SW480 (cell line): ENCODE data around the gene POU3F2.

ENCODE experiments used
- DNase-seq: peaks from one replicate; pipeline ENCODE4 v3.0.0-alpha.2; 2016; ENCODE audit warnings: low spot score

The POU3F2 gene

GRCh38 chr6:98831057-98831958 is 3.1 kb upstream of the POU3F2 start:
- peak; percentile 25 for DNase-seq

DNA sequence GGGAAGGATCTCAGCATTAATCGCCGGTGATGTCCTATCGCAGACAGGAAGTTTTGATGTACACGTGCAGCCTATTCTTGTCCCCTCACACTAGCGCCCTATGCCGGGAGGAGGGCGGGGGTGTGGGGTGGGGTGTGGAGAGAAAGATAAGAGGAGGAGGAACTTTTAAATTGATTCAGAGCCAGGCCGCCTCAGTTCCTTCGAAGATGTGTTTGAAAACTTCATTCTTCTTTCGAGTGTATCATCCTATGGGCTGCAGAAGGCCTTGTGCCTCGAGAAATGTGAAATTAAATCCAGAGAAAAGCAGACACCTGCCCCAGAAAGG is 2.5 kb upstream of the POU3F2 start:
- DNase-seq: no peak

GRCh38 chr6:98832284-98833056 is 1.9 kb upstream of the POU3F2 start:
- DNase-seq: no peak

DNA sequence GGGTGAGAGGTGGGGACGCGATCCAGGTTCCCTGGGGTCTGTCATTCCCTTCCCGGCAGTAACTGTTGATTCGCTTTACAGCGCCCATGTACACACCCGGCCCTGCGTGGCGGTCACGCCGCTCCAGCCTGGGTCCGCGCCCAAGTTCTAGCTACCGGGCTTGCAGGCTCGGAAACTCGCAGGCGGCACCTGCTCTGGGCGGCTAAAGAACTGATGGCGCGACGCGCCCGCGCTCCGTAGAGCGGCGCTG is 1.4 kb upstream of the POU3F2 start:
- DNase-seq: no peak

DNA sequence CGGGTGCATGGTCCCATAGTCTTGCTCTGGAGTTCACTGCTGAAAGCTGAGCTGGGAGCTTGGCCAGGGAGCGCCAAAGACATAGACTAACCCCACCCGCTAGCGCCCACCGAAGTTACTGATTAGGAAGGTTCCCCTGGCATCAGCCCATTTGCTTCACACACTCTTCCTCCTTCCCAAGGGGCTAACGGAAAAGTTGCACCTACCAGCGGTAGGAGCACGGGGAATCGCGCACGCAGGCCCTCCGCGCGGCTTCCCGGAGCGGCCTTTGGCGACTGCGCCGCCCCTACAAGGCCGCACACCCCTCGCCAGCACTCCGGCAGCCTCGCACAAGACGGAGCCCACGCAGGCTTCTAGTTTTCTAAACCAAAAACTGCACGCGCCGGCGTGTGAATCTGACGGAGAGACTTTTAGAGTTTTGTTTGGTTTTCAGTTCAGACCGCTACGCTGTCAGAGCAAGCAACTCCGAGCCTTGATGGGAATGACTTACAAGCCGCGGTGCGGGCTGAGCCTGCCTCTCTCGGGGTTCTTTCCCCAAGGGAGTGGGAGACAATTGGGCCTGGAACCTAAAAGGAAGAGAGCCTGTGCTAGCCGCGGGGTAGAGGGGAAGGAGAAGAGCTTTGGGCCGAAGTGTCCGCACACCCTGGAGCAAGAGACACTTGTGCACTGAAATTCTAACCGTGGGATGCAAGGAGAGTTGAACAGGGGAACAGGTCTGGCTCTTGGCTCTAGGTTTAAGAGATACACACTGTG is 891 bp upstream of the POU3F2 start:
- DNase-seq: peak; percentile 54

DNA sequence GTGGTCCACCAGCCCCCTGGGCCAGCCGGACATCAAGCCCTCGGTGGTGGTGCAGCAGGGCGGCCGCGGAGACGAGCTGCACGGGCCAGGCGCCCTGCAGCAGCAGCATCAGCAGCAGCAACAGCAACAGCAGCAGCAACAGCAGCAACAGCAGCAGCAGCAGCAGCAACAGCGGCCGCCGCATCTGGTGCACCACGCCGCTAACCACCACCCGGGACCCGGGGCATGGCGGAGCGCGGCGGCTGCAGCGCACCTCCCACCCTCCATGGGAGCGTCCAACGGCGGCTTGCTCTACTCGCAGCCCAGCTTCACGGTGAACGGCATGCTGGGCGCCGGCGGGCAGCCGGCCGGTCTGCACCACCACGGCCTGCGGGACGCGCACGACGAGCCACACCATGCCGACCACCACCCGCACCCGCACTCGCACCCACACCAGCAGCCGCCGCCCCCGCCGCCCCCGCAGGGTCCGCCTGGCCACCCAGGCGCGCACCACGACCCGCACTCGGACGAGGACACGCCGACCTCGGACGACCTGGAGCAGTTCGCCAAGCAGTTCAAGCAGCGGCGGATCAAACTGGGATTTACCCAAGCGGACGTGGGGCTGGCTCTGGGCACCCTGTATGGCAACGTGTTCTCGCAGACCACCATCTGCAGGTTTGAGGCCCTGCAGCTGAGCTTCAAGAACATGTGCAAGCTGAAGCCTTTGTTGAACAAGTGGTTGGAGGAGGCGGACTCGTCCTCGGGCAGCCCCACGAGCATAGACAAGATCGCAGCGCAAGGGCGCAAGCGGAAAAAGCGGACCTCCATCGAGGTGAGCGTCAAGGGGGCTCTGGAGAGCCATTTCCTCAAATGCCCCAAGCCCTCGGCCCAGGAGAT is 1.0 kb downstream of the POU3F2 start:
- DNase-seq: peak; percentile 21

GRCh38 chr6:98836025-98836961 is 1.9 kb downstream of the POU3F2 start:
- DNase-seq: peak; percentile 9

DNA sequence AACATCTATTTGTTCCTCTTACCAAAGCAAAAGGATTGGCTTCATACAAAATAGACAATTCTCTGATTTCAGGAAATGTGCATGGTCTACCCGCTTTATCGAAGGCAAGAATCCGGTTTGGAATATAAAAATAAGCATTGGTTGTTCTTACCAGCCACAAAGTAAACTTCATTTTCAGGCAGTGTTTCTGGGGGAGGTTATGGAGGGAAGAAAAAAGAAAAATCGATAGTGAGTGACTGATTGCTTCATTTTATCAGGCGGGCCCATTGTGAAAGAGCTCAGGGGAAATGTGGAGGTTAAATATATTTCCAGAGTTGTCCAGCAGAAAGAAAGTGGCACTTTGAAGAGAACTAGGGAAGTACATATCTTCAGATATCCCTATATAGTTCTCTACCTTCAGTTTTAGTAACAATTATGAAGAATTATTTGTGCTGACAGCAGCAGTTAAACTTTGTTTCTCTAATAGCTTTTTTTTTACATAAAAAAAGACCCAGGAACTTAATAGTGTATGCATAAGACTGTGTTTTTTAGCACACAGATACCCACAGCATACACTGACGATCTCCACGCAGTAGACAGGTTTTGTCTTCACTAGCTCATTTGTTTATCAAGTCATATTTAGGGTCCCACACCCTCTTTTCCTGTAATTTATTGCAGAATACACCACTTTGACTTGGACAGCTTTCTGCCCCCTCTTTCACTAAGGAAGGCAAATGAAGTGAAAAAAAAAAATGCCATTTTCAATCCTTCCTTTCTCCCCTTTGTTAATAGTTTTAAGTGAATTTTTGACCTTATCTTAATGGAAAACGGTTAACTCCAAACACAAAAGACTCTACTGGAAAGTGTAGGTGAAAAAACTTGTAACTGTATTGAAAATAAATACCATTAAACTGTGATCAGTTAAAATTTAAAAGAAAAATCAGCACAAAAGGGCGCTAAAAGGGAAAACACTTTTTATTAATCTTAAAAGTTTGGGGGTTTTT is 2.9 kb downstream of the POU3F2 start:
- peak; percentile 13 for DNase-seq

- DNase-seq: peak; percentile 17
These were observed 3.7 kb downstream of the POU3F2 start for GRCh38 chr6:98838032-98838431.

DNA sequence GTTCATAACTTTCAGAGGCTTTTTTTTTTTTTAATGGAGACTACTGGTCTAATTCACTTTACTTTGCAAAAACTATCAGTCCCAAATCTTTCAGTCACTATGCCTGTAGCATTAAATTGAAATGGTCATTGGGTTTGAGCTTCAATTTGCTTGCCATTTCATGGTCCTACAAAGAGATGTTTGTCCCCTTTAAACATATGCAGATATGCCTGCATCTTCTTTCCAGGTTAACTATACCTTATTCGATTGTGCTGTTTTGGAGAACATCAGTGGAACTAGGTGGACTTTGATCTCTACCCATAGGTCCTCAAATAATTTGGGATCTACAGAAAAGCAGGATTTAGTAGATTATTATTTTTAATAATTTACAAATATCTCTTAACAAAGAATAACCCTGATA is 4.6 kb downstream of the POU3F2 start:
- no peak for DNase-seq

- DNase-seq: peak; percentile 35
These were observed 5.5 kb downstream of the POU3F2 start for GRCh38 chr6:98839781-98840361.

DNA sequence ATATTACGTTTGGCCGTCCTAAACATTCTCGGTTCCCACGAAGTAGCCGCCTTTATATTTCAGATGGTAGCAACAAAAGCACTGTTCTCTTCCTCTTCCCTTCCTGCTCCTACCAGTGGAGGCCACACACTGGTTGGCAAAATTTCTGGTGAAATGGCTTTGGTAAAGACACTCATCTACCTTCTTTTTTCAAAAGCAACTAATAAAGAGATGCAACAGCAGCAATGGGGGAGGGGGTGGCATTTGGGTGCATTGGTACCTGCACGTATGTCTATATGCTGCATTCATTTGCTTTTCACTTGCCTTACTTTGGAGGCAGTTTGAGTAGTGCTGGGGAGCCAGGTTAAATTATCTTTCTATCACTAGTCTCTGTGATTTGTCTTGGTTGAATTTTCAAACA is 6.0 kb downstream of the POU3F2 start:
- DNase-seq: no peak

DNA sequence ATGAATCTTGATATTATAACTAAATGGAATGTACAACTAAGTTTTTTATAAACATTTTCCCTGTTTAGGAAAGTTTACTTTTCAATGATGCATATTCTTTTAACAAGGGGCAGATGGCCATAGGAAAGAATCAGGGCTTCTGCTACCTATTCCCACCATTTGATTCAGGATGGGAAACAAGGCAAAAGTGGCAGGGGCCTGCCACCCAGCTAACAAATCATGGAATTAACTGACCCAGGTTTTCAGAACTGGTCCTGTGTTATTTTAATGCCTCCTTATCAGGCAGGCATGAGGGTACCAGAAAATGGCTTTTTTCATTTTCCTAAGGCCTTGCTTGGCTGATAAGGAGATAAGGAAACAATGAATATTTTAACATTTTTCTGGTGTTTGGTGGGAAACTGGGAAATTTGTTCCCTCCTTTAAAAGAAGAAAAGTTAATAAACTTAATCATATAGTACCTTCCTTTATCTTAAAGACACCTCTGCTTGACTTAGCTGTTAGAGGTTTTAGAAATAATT is 6.7 kb downstream of the POU3F2 start:
- DNase-seq: no peak

- DNase-seq: no peak
These were observed 7.4 kb downstream of the POU3F2 start for GRCh38 chr6:98841621-98842341.

GRCh38 chr6:98842342-98843180 is 8.2 kb downstream of the POU3F2 start:
- DNase-seq: no peak

DNA sequence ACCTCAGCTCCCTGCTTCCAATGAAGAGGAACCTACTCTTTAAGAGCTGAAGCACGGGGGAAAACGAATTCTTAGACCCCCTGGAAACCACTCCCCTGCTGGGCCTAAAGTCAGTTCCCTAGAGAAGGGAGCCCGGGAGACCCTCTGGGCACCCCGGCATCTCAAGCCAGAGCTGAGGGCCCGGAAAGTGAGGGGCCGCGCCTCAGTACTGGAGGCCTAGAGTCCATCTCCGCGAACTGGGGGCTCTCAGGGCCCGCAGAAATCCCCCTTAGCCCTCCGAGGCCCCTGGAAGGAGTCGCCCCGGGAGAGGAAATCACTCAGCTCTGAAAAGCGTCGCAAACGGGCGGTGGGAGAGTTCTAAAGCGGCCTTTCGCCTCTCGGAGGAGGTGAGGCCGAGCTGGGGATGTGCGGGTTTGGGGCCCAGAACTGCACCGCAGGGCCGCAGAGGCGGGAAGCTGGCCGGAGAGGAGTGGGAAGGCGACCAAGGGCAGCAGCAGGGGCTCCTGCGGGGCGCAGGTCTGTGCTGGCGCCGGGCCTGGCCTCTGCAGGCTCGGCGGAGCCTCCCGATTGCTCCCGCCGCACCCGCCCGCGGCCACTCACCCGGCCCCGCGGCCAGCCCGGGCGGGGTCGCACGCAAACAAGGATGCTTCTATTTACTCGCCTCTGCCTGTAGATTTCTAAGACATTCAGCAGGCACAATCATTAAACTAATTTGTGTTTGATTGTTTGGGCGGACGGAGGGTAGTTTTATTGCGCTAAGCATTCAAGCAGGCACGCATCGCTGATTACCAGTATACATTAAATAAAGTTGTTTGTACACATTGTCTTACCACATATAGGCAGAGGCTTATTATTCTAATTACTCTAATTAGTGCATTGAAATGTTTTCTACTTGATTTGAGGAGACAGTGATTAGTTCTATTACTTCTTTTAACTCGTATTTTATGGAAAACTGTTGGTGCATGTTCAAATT is 9.2 kb downstream of the POU3F2 start:
- DNase-seq: no peak
